Measurements from ENCODE around the gene CRK.

GRCh38 chr17:1487939-1488825, 32.1 kb upstream of the CRK start:
- TF ChIP-seq CTCF (IDR thresholded peaks at IDR 0.05) (no peak), POLR2A (IDR thresholded peaks at IDR 0.05) (peak in 1 of 2 donors; percentile 53), POLR2AphosphoS5 (IDR thresholded peaks at IDR 0.05; ENCODE audit: insufficient read depth in 1 of 2, low read depth in 1 of 2) (peak in 1 of 2 donors; percentile 84)
